ENCODE data around the gene ERICH6B. TPM values are rescaled to one million over a fixed set of nuclear protein-coding genes. Genes with fewer than 3 reads are reported as not detected.
"Not testable (repeated sequence)": the region's sequence is repeated elsewhere in the genome, so short reads cannot be mapped to it uniquely, and the experiment has no call there.

ERICH6B gene
- 1 to 10 TPM in 3 of 8 experiments, under 1 TPM in 4, not detected in 1; 0.56 to 2.5 (median 0.92) TPM for total RNA-seq

DNA sequence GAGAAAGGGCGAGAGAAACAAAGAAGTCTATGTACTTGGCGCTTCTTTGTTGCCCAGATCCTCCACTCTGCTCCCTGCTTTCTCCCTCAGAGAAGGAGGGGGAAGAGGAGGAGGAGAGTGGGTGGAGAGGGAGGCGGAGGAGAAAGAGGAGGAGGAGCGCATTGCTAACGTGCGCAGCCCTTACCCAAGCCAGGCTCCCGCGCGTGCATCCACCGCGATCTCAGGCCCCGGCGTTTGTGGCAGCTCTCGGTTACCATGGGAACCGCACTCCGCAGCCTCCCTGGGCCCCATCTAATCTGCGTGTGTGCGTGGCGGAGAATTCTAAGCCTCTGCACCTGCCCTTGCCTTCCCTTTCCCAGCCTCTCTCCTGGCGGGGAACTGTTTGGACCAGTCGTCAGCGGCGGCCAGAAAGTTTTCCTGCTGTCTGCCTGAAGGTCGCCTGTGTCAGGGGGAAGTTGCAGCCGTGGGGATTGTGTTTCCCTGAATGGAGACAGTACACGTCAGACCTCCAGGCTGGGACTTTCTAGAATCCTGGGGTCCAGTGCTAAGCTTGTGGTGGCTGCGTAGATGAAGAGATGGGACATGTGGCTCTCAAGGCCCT lies at the start of gene ERICH6B:
ERICH6B (minus strand) TSS at position 239 of the 601 bp plus-strand sequence. CDS start 18,734 bp downstream, outside the sequence.
- peak within 1 kb of the TSS; percentile 4 to 27 (median 12) for H3K4me3 ChIP-seq
- peaks cover 18 to 23% of the 10 kb centered on the region in 2 donors for H3K4me1 ChIP-seq (replicated peaks in 1 of 2)
- H3K27ac ChIP-seq, result peak within 1 kb of the TSS; percentile 70 to 78
- WGBS, 10 experiments, result 0 to 50% (median 1%) methylated on average over 1 to 19 of the region's 27 CpGs; no CpG with 5 or more reads in 2 of the 10 experiments
- in situ Hi-C loops (cut with MboI; ENCODE audit: low pct_unique_long_range_greater_than_20kb in 2 of 9, low sequenced_read_pairs in 9 of 9, unreplicated experiment in 9 of 9), result no loop called here
- ATAC-seq (replicated peaks in 6 of 8), result peak in 7 of 8 experiments; percentile 87 to 99 (median 98)

GRCh38 chr13:45662903-45663302 lies 47.4 kb upstream of the ERICH6B start:
- H3K27ac ChIP-seq; in situ Hi-C loops (cut with MboI; ENCODE audit: low pct_unique_long_range_greater_than_20kb in 2 of 9, low sequenced_read_pairs in 9 of 9, unreplicated experiment in 9 of 9); H3K4me3 ChIP-seq; H3K4me1 ChIP-seq (replicated peaks in 1 of 2); ATAC-seq (replicated peaks in 6 of 8): not testable (repeated sequence)
- 40% methylated on average over 1 of the region's 1 CpG; no CpG with 5 or more reads in 9 of the 10 experiments for WGBS, 10 experiments

GRCh38 chr13:45662162-45662561 lies 46.6 kb upstream of the ERICH6B start:
- Histone ChIP-seq H3K27ac (no peak overlapping the region), H3K4me3 (no peak overlapping the region), H3K4me1 (replicated peaks in 1 of 2) (peaks cover 0 to 2% of the 10 kb centered on the region in 2 donors)
- in situ Hi-C loops (cut with MboI; ENCODE audit: low pct_unique_long_range_greater_than_20kb in 2 of 9, low sequenced_read_pairs in 9 of 9, unreplicated experiment in 9 of 9), result no loop called here
- WGBS, 10 experiments, result 0 to 100% (median 50%) methylated on average over 1 of the region's 1 CpG; no CpG with 5 or more reads in 2 of the 10 experiments
- ATAC-seq (replicated peaks in 6 of 8), result peak in 1 of 8 experiments; percentile 32

DNA sequence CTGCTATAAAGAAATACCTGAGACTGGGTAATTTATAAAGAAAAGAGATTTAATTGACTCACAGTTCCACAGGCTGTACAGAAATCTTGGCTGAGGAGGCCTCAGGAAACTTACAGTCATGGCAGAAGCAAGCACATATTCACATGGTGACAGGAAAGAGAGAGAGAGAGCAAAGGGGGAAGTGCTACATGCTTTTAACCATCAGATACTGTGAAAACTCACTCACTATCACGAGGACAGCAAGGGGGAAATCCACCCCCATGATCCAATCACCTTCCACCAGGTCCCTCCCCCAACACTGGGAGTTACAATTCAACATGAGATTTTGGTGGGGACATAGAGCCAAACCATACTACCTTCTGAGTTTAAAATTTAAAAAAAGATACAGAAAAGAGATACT lies 44.9 kb upstream of the ERICH6B start:
- H3K4me3 ChIP-seq; H3K4me1 ChIP-seq (replicated peaks in 1 of 2); ATAC-seq (replicated peaks in 6 of 8); H3K27ac ChIP-seq; in situ Hi-C loops (cut with MboI; ENCODE audit: low pct_unique_long_range_greater_than_20kb in 2 of 9, low sequenced_read_pairs in 9 of 9, unreplicated experiment in 9 of 9): not testable (repeated sequence)
- WGBS, 10 experiments, result 20 to 75% (median 44%) methylated on average over 1 of the region's 1 CpG; no CpG with 5 or more reads in 7 of the 10 experiments

- H3K4me3 ChIP-seq, result no peak overlapping the region
- H3K27ac ChIP-seq, result no peak overlapping the region
- peaks cover 0 to 2% of the 10 kb centered on the region in 2 donors for H3K4me1 ChIP-seq (replicated peaks in 1 of 2)
- ATAC-seq (replicated peaks in 6 of 8), result no peak
- 17 to 100% (median 78%) methylated on average over 1 to 3 of the region's 3 CpGs; no CpG with 5 or more reads in 2 of the 10 experiments for WGBS, 10 experiments
- in situ Hi-C loops (cut with MboI; ENCODE audit: low pct_unique_long_range_greater_than_20kb in 2 of 9, low sequenced_read_pairs in 9 of 9, unreplicated experiment in 9 of 9), result no loop called here
Measured at GRCh38 chr13:45659536-45659935, 44.0 kb upstream of the ERICH6B start.

- no peak overlapping the region for H3K27ac ChIP-seq
- H3K4me3 ChIP-seq, result no peak overlapping the region
- peaks cover 0 to 2% of the 10 kb centered on the region in 2 donors for H3K4me1 ChIP-seq (replicated peaks in 1 of 2)
- no peak for ATAC-seq (replicated peaks in 6 of 8)
- in situ Hi-C loops (cut with MboI; ENCODE audit: low pct_unique_long_range_greater_than_20kb in 2 of 9, low sequenced_read_pairs in 9 of 9, unreplicated experiment in 9 of 9), result no loop called here
- WGBS, 10 experiments, result 20 to 100% (median 89%) methylated on average over 1 to 5 of the region's 5 CpGs; no CpG with 5 or more reads in 1 of the 10 experiments
Measured at GRCh38 chr13:45658586-45659235, 43.2 kb upstream of the ERICH6B start.

- H3K27ac ChIP-seq, result no peak overlapping the region
- WGBS, 10 experiments, result 10 to 100% (median 76%) methylated on average over 1 to 4 of the region's 5 CpGs; no CpG with 5 or more reads in 2 of the 10 experiments
- no peak for ATAC-seq (replicated peaks in 6 of 8)
- in situ Hi-C loops (cut with MboI; ENCODE audit: low pct_unique_long_range_greater_than_20kb in 2 of 9, low sequenced_read_pairs in 9 of 9, unreplicated experiment in 9 of 9), result no loop called here
- H3K4me3 ChIP-seq, result no peak overlapping the region
- no peaks in the 10 kb centered on the region for H3K4me1 ChIP-seq (replicated peaks in 1 of 2)
Measured at GRCh38 chr13:45654633-45655349, 39.3 kb upstream of the ERICH6B start.

DNA sequence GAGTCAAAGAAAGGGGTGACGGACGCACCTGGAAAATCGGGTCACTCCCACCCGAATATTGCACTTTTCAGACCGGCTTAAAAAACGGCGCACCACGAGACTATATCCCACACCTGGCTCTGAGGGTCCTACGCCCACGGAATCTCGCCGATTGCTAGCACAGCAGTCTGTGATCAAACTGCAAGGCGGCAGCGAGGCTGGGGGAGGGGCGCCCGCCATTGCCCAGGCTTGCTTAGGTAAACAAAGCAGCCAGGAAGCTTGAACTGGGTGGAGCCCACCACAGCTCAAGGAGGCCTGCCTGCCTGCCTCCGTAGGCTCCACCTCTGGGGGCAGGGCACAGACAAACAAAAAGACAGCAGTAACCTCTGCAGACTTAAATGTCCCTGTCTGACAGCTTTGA lies 29.7 kb upstream of the ERICH6B start:
- H3K27ac ChIP-seq; H3K4me3 ChIP-seq; ATAC-seq (replicated peaks in 6 of 8); in situ Hi-C loops (cut with MboI; ENCODE audit: low pct_unique_long_range_greater_than_20kb in 2 of 9, low sequenced_read_pairs in 9 of 9, unreplicated experiment in 9 of 9); H3K4me1 ChIP-seq (replicated peaks in 1 of 2): not testable (repeated sequence)
- WGBS, 10 experiments, result no CpG with 5 or more reads among the region's 17 CpGs

DNA sequence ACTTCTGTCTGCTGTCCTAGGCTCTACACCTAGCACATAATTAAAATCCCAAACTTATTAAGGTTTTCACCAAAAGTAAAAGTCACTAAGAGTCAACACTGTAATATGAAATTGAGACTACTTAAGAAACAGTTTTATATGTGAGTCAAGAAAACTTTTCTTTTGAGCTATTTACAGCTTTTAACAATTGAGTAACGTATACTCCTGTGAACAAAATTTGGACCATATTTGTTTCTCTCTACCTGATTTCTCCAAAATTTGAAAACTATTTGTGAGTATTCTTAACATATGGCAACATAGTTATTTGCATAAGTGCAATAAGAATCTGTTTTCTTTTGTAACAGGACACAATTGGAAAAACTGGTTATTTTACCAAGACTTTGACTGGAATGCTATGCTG lies 26.6 kb upstream of the ERICH6B start:
- ATAC-seq (replicated peaks in 6 of 8); H3K4me3 ChIP-seq; H3K27ac ChIP-seq; H3K4me1 ChIP-seq (replicated peaks in 1 of 2); in situ Hi-C loops (cut with MboI; ENCODE audit: low pct_unique_long_range_greater_than_20kb in 2 of 9, low sequenced_read_pairs in 9 of 9, unreplicated experiment in 9 of 9): not testable (repeated sequence)
- 30 to 100% (median 92%) methylated on average over 1 of the region's 1 CpG; no CpG with 5 or more reads in 1 of the 10 experiments for WGBS, 10 experiments

- H3K4me3 ChIP-seq; H3K4me1 ChIP-seq (replicated peaks in 1 of 2); in situ Hi-C loops (cut with MboI; ENCODE audit: low pct_unique_long_range_greater_than_20kb in 2 of 9, low sequenced_read_pairs in 9 of 9, unreplicated experiment in 9 of 9); ATAC-seq (replicated peaks in 6 of 8); H3K27ac ChIP-seq: not testable (repeated sequence)
- 50 to 100% methylated on average over 1 of the region's 1 CpG; no CpG with 5 or more reads in 8 of the 10 experiments for WGBS, 10 experiments
Measured at GRCh38 chr13:45635291-45635690, 19.8 kb upstream of the ERICH6B start.

DNA sequence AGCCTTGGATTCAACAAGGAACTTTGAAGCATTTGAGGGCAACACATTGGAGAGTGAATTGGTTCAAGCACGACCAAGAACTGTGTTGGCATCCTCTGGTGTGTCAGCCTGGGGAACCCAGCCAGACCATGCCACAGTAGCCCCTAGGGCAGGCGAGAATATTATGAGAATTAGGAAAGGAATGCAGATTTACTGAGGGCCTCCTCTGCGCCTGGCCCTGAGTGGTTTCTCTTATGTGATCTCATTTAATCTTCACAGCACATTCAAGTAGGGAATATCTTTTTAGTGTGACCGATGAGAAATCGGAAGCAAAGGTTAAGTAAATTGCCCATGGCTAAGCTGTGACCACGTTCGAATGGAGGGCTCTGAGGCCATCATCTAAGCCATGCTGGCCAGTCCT lies 15.3 kb upstream of the ERICH6B start:
- in situ Hi-C loops (cut with MboI; ENCODE audit: low pct_unique_long_range_greater_than_20kb in 2 of 9, low sequenced_read_pairs in 9 of 9, unreplicated experiment in 9 of 9), result no loop called here
- WGBS, 10 experiments, result 0 to 94% (median 82%) methylated on average over 1 to 7 of the region's 7 CpGs; no CpG with 5 or more reads in 3 of the 10 experiments
- Histone ChIP-seq H3K4me1 (replicated peaks in 1 of 2) (peaks cover 6 to 28% of the 10 kb centered on the region in 2 donors), H3K4me3 (no peak overlapping the region), H3K27ac (no peak overlapping the region)
- ATAC-seq (replicated peaks in 6 of 8), result no peak

- in situ Hi-C loops (cut with MboI; ENCODE audit: low pct_unique_long_range_greater_than_20kb in 2 of 9, low sequenced_read_pairs in 9 of 9, unreplicated experiment in 9 of 9), result no loop called here
Measured at GRCh38 chr13:45629940-45630339, 14.4 kb upstream of the ERICH6B start.

DNA sequence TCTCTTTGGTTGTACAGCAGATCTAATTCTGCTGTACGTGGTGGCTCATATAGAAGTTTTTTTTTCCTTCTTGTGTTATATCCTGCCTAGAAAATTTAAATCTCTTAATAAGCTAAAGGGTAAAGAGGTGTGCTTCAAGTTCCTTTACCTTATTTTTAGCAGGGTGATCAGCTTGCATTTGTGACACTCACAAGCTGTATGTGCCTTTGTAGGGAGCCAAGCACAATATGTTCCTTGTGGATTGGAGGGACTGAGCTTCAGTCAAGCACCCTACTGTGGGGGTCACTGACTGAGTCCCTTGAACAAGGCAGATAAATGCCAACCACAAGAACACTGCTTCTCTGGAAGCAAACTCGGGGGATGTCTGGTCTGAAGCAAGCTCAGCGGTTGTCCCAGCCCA lies 12.6 kb upstream of the ERICH6B start:
- 20 to 100% (median 79%) methylated on average over 1 to 3 of the region's 3 CpGs; no CpG with 5 or more reads in 2 of the 10 experiments for WGBS, 10 experiments
- in situ Hi-C loops (cut with MboI; ENCODE audit: low pct_unique_long_range_greater_than_20kb in 2 of 9, low sequenced_read_pairs in 9 of 9, unreplicated experiment in 9 of 9), result no loop called here
- peaks cover 6 to 28% of the 10 kb centered on the region in 2 donors for H3K4me1 ChIP-seq (replicated peaks in 1 of 2)
- H3K27ac ChIP-seq, result no peak overlapping the region
- H3K4me3 ChIP-seq, result no peak overlapping the region
- no peak for ATAC-seq (replicated peaks in 6 of 8)

More at GRCh38 chr13:45629940-45630339, 14.4 kb upstream of the ERICH6B start:
- ATAC-seq (replicated peaks in 6 of 8), result peak in 3 of 8 experiments; percentile 48 to 64 (median 56)
- Histone ChIP-seq H3K27ac (no peak overlapping the region), H3K4me1 (replicated peaks in 1 of 2) (peaks cover 6 to 28% of the 10 kb centered on the region in 2 donors), H3K4me3 (no peak overlapping the region)
- 0 to 100% (median 73%) methylated on average over 1 of the region's 1 CpG; no CpG with 5 or more reads in 2 of the 10 experiments for WGBS, 10 experiments

Measured in motor neuron (in vitro differentiated cells).